Uterus (tissue), 2 donors: ENCODE measurements around the gene NEK6.

Experiments
- POLR2A ChIP-seq, 2 donors: fragments of 450-650 bp; IDR thresholded peaks; one replicate each; pipeline ENCODE4 v1.6.1; 2016; ENCODE audit warnings: antibody characterized with exemption in 2 of 2, mild to moderate bottlenecking in 1 of 2, moderate library complexity in 1 of 2
- TF ChIP-seq, protein P1 (sequence below), 4 experiments: fragments of 200-600 bp in 2 of 4; fragments of 450-650 bp in 2 of 4; sonication (generic) in 2 of 4; IDR thresholded peaks; one replicate each; pipeline ENCODE4 v1.5.1; 2016 to 2019; ENCODE audit warnings: antibody characterized with exemption in 4 of 4, mild to moderate bottlenecking in 2 of 4, moderate library complexity in 1 of 4

DNA sequence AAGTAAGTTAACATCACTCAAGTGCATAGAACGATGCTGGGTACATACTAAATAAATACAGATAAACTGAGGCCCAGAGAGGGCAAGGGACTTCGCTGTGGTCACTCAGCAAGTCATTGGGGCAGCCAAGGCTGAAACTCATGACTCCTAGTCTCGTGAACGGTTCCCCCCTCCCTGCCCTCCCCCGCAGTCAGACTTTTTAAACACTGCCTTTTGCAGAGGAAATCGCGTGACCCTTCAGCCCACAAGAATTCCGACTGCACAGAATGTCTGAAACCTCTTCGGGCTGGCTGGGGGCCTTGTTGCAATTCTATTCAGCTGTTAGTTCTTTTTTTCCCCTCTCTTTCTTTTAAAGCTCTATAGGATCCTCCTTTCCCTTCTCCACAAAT lies 28.1 kb downstream of the NEK6 start:
- TF ChIP-seq, protein P1, sequence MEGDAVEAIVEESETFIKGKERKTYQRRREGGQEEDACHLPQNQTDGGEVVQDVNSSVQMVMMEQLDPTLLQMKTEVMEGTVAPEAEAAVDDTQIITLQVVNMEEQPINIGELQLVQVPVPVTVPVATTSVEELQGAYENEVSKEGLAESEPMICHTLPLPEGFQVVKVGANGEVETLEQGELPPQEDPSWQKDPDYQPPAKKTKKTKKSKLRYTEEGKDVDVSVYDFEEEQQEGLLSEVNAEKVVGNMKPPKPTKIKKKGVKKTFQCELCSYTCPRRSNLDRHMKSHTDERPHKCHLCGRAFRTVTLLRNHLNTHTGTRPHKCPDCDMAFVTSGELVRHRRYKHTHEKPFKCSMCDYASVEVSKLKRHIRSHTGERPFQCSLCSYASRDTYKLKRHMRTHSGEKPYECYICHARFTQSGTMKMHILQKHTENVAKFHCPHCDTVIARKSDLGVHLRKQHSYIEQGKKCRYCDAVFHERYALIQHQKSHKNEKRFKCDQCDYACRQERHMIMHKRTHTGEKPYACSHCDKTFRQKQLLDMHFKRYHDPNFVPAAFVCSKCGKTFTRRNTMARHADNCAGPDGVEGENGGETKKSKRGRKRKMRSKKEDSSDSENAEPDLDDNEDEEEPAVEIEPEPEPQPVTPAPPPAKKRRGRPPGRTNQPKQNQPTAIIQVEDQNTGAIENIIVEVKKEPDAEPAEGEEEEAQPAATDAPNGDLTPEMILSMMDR (IDR thresholded peaks at IDR 0.05), result no peak
- TF ChIP-seq POLR2A (IDR thresholded peaks at IDR 0.05), result no peak
